K562 (cell line): ENCODE results near the gene LATS2. TPM values are rescaled to one million over a fixed set of nuclear protein-coding genes. Genes with fewer than 3 reads are reported as not detected.

ENCODE experiments used
- ATAC-seq: fragments of 200-7000 bp; cut with Tn5 transposase; 3 replicates; pipeline ENCODE4 v1.9.1; 2020; ENCODE audit warnings: moderate library complexity
- BruUV-seq: library from RNA; stranded (reverse); fragments of 400-500 nt; replicated peaks from 2 replicates; lab custom pipeline; 2021; lab: Mats Ljungman, UMichigan
- CTCF ChIA-PET: fragments of 300-600 bp; formaldehyde crosslinking; extraction: SDS; loops from one replicate; lab custom pipeline; 2021; ENCODE audit warnings: low intra/inter-chr PET ratio; lab: Yijun Ruan, JAX
- POLR2A ChIA-PET: fragments of 300-600, 350-650 bp; sonication (Branson Sonifier 250); formaldehyde crosslinking; extraction: SDS; loops from one replicate; lab custom pipeline; 2021; ENCODE audit warnings: antibody characterized with exemption, inconsistent platforms; lab: Yijun Ruan, JAX
- DNase-seq, 4 experiments: peaks; one replicate each; pipeline versions ENCODE4 v3.0.0 to v3.0.0-alpha.2; 2011 to 2018; ENCODE audit warnings: low spot score in 3 of 4, mixed read lengths in 3 of 4; ENCODE audit errors: extremely low read depth in 1 of 4
- FAIRE-seq: peaks from 2 replicates; lab custom pipeline; 2011; peaks lifted over from hg19 to GRCh38; lab: Jason Lieb, UNC
- H2AFZ ChIP-seq: 2 replicates; pipeline ENCODE4 v1.6.0; 2011; ENCODE audit warnings: low read depth, low read length, control low read depth, inconsistent platforms
- H3K27ac ChIP-seq: fragments of 200-600 bp; 3 replicates; pipeline ENCODE4 v1.8.0; 2011; ENCODE audit warnings: low read depth, mild to moderate bottlenecking, control low read depth, inconsistent platforms, low read length, moderate library complexity, mixed read lengths; ENCODE audit errors: extremely low read depth
- H3K27me3 ChIP-seq, 2 experiments: fragments of 300-600 bp in 1 of 2; 2 replicates in 1 of 2; 3 replicates in 1 of 2; pipeline versions ENCODE4 v1.6.0 to v1.8.0; 2011; ENCODE audit warnings: inconsistent platforms in 2 of 2, low read length in 2 of 2, mild to moderate bottlenecking in 1 of 2, mixed read lengths in 1 of 2, moderate library complexity in 1 of 2; ENCODE audit not compliant: control insufficient read depth in 2 of 2, insufficient read depth in 2 of 2
- H3K36me3 ChIP-seq: fragments of 300-600 bp; 3 replicates; pipeline ENCODE4 v1.8.0; 2011; ENCODE audit warnings: mild to moderate bottlenecking, low read length, inconsistent platforms; ENCODE audit not compliant: control insufficient read depth, insufficient read depth
- H3K4me1 ChIP-seq, 2 experiments: fragments of 200-600 bp in 1 of 2; replicated peaks in 1 of 2; 2 replicates in 1 of 2; 3 replicates in 1 of 2; pipeline versions ENCODE4 v1.5.1 to v1.8.0; 2011; ENCODE audit warnings: inconsistent platforms in 2 of 2, low read length in 2 of 2, mild to moderate bottlenecking in 1 of 2, mixed read lengths in 1 of 2, moderate library complexity in 1 of 2; ENCODE audit not compliant: control insufficient read depth in 2 of 2, insufficient read depth in 2 of 2
- H3K4me2 ChIP-seq: 2 replicates; pipeline ENCODE4 v1.6.1; 2011; ENCODE audit warnings: low read length, control low read depth, inconsistent platforms, mixed read lengths; ENCODE audit not compliant: insufficient read depth
- H3K4me3 ChIP-seq: fragments of 200-600 bp; sonication (generic), shearing (Covaris generic); 2 replicates; pipeline ENCODE4 v1.5.1; 2016; ENCODE audit warnings: control low read depth, inconsistent platforms
- H3K79me2 ChIP-seq: fragments of 200-600 bp; 3 replicates; pipeline ENCODE4 v1.8.0; 2011; ENCODE audit warnings: low read length, inconsistent platforms; ENCODE audit not compliant: control insufficient read depth, insufficient read depth
- H3K9ac ChIP-seq, 2 experiments: 2 replicates each; pipeline versions ENCODE4 v1.6.0 to v1.6.1; 2011; ENCODE audit warnings: low read depth in 2 of 2, low read length in 2 of 2, control low read depth in 1 of 2, inconsistent platforms in 1 of 2, mild to moderate bottlenecking in 1 of 2, mixed read lengths in 1 of 2; ENCODE audit not compliant: insufficient read depth in 1 of 2
- H3K9me1 ChIP-seq: one replicate; pipeline ENCODE4 v1.6.0; 2011; ENCODE audit warnings: inconsistent platforms, mild to moderate bottlenecking, low read length, moderate library complexity; ENCODE audit not compliant: control insufficient read depth, insufficient read depth
- H3K9me3 ChIP-seq: replicated peaks from 2 replicates; pipeline ENCODE4 v1.5.1; 2011; ENCODE audit warnings: low read depth, low read length, inconsistent platforms; ENCODE audit not compliant: control insufficient read depth, insufficient read depth
- H4K20me1 ChIP-seq: replicated peaks from 2 replicates; pipeline ENCODE4 v1.6.1; 2011; ENCODE audit warnings: low read length, inconsistent platforms, mixed read lengths; ENCODE audit not compliant: control insufficient read depth, insufficient read depth
- OTX1 ChIP-seq: fragments of 450-650 bp; formaldehyde crosslinking; IDR thresholded peaks from 2 replicates; pipeline ENCODE4 v1.4.0; 2022; ENCODE audit warnings: mild to moderate bottlenecking
- ZNF398 ChIP-seq: fragments of 250-450 bp; sonication (Bioruptor Pico); IDR thresholded peaks from 2 replicates; pipeline ENCODE4 v1.8.0; 2021; ENCODE audit warnings: moderate library complexity, mild to moderate bottlenecking, inconsistent platforms
- ZNF407 ChIP-seq: fragments of 450-650 bp; IDR thresholded peaks from 2 replicates; pipeline ENCODE4 v1.6.1; 2016; ENCODE audit warnings: low read depth
- ZNF75A ChIP-seq: fragments of 450-650 bp; formaldehyde crosslinking; IDR thresholded peaks from 2 replicates; pipeline ENCODE4 v1.4.0; 2020; ENCODE audit warnings: mild to moderate bottlenecking
- WGBS: fragments of 100-300 bp; shearing (Covaris generic); methylation state at CpG from one replicate; pipeline ENCODE4 v1.1.6; 2016; ENCODE audit warnings: low coverage, mixed read lengths; ENCODE audit not compliant: insufficient coverage; ENCODE audit errors: missing lambda C conversion rate; 5-methylcytosine and 5-hydroxymethylcytosine counted together
- in situ Hi-C: fragments of 300-500 bp; cut with MboI; formaldehyde crosslinking; loops from 4 replicates; pipeline ENCODE4 v1.15.0; 2018; ENCODE audit warnings: inconsistent platforms, mixed read lengths
- intact Hi-C: fragments of 100-400 bp; cut with micrococcal nuclease; formaldehyde crosslinking; loops from 2 replicates; pipeline ENCODE4 v1.14.2; 2022
- polyA plus RNA-seq, 8 experiments: library from polyadenylated mRNA; depleted of rRNA in 4 of 8; stranded (reverse) in 5 of 8; unstranded in 3 of 8; fragments of >200 nt; fragmentation: Nextera tagmentation in 2 of 8; fragmentation: Illumina TruSeq in 1 of 8; extraction: Ambion mirVana in 2 of 8; extraction: Trizol in 1 of 8; gene quantifications; 2 replicates each; pipeline versions ENCODE4 v1.2.1 to v1.2.3, GENCODE V29; 2011 to 2014; ENCODE audit warnings: inconsistent platforms in 1 of 8, missing spikeins in 1 of 8
- total RNA-seq, 7 experiments: library from RNA; depleted of rRNA in 6 of 7; stranded (reverse); fragments of >200 nt in 6 of 7; fragmentation: Illumina TruSeq in 2 of 7; extraction: Trizol in 2 of 7; gene quantifications; 2 replicates each; pipeline versions ENCODE4 v1.2.1 to v1.2.3, GENCODE V29; 2011 to 2021; ENCODE audit warnings: low replicate concordance in 1 of 7

LATS2 gene
- total and polyA plus RNA-seq, 9 of the 15 experiments (the other 6 are each of a cell fraction or from before 2014, with no cell fraction given), result 0.18 to 3.7 (median 0.76) TPM

GRCh38 chr13:20998649-20999415 lies 62.6 kb downstream of the LATS2 start (continued):
- TF ChIP-seq ZNF398 (CRISPR knock-in tag), result no peak

GRCh38 chr13:20997301-20998161 lies 63.9 kb downstream of the LATS2 start:
- no peaks in the 10 kb centered on the region for H3K79me2 ChIP-seq
- DNase-seq (no peak), ATAC-seq (no peak), FAIRE-seq (no peak)
- no peak overlapping the region for H3K9ac ChIP-seq
- no peaks in the 10 kb centered on the region for H3K27me3 ChIP-seq
- H3K36me3 ChIP-seq, result no peaks in the 10 kb centered on the region
- peaks cover 15 to 21% of the 10 kb centered on the region in 2 experiments; a peak in 4 of 5 replicates for H3K4me1 ChIP-seq
- H3K9me1 ChIP-seq, result no peaks in the 10 kb centered on the region
- WGBS, result 27% methylated on average over 14 of the region's 14 CpGs
- H3K4me3 ChIP-seq, result no peak overlapping the region
- intact Hi-C loops, result no loop called here
- BruUV-seq, result no TSS peak
- POLR2A ChIA-PET, result no interaction called here
- no peak overlapping the region for H2AFZ ChIP-seq
- no peak for TF ChIP-seq ZNF407
- no peak for TF ChIP-seq ZNF75A (CRISPR knock-in tag)
- no peak for TF ChIP-seq OTX1 (CRISPR knock-in tag)
- H4K20me1 ChIP-seq, result peaks cover 6% of the 10 kb centered on the region
- no peaks in the 10 kb centered on the region for H3K9me3 ChIP-seq
- no peak overlapping the region for H3K4me2 ChIP-seq
- CTCF ChIA-PET, result no interaction called here
- no peak overlapping the region for H3K27ac ChIP-seq
- in situ Hi-C loops, result no loop called here
